Pancreas (tissue), 10 donors: Measurements from ENCODE around the gene YLPM1. TPM values are rescaled to one million over a fixed set of nuclear protein-coding genes. Genes with fewer than 3 reads are reported as not detected.

Experiments used
- ATAC-seq, 4 donors: fragments of 200-7000 bp; cut with Tn5 transposase; one replicate each; pipeline versions ENCODE4 v1.8.0 to v1.9.1; 2020; ENCODE audit warnings: mild to moderate bottlenecking in 4 of 4, moderate library complexity in 4 of 4
- DNase-seq, 6 donors: peaks; one replicate each; pipeline ENCODE4 v3.0.0-alpha.2; 2020
- FAIRE-seq: peaks from 2 replicates; lab custom pipeline; 2012; peaks lifted over from hg19 to GRCh38; lab: Jason Lieb, UNC
- H3K27ac ChIP-seq, 4 donors: fragments of 200-600 bp; sonication (generic); 1 replicate in 3 of 4; 2 replicates in 1 of 4; pipeline versions ENCODE4 v1.5.0 to v1.8.0; 2020
- H3K27me3 ChIP-seq, 4 donors: fragments of 200-600 bp; one replicate each; pipeline ENCODE4 v1.8.0; 2021
- H3K36me3 ChIP-seq, 3 donors: fragments of 200-600 bp; sonication (generic) in 1 of 3; one replicate each; pipeline versions ENCODE4 v1.5.0 to v1.8.0; 2020 to 2021
- H3K4me1 ChIP-seq, 3 donors: fragments of 200-600 bp; one replicate each; pipeline ENCODE4 v1.8.0; 2021
- H3K4me3 ChIP-seq, 4 donors: fragments of 200-600 bp; sonication (generic) in 2 of 4; one replicate each; pipeline versions ENCODE4 v1.5.0 to v1.8.0; 2020 to 2021
- H3K9me3 ChIP-seq, 4 donors: fragments of 200-600 bp; one replicate each; pipeline ENCODE4 v1.8.0; 2021
- WGBS, 2 donors: extraction: QIAGEN DNeasy Blood & Tissue Kit; methylation state at CpG; one replicate each; pipeline ENCODE4 v1.1.7; 2013; 5-methylcytosine and 5-hydroxymethylcytosine counted together
- intact Hi-C, 3 donors: fragments of 100-400 bp; cut with DNase I; formaldehyde crosslinking; loops; one replicate each; pipeline versions ENCODE4 v1.11.1 to v1.14.2; 2022
- polyA plus RNA-seq, 2 donors: library from polyadenylated mRNA; stranded (reverse); fragments of 200-250 nt; gene quantifications; one replicate each; pipeline ENCODE4 v1.2.3, GENCODE V29; 2013
- total RNA-seq, 6 donors: library from RNA; stranded (reverse); fragmentation: NEBNext Ultra II Directional in 4 of 6; extraction: Animal tissue kit (Norgen Biotek cat#: 25700) in 4 of 6; gene quantifications; one replicate each; pipeline versions ENCODE4 v1.2.1 to v1.2.4, GENCODE V29; 2021 to 2023
- TF ChIP-seq, protein P1 (sequence below), 4 donors: fragments of 200-600 bp; sonication (generic) in 3 of 4; IDR thresholded peaks; one replicate each; pipeline versions ENCODE4 v1.5.0 to v1.8.0; 2021; ENCODE audit warnings: antibody characterized with exemption in 4 of 4
- donor health status: healthy with polysubstance abuse.
- donor health status: DM: no; HTN: no; CAD: no; lungs with moderate emphysema.
- donor health status: DM: no; HTN: no; CAD: no.
- donor health status: control.
- donor health status: control.
- donor health status: Bipolar disorder and iron deficiency.
- donor health status: DM: yes; HTN: yes; CAD: no.
- donor health status: DM: no; HTN: no; CAD: no.
- donor health status: DM: no; HTN: no; CAD: no.
- donor health status: DM: yes; HTN: yes; CAD: no.

The YLPM1 gene
- total and polyA plus RNA-seq, 8 donors, result 14.1 to 33.3 (median 24.5) TPM

GRCh38 chr14:74733221-74733620, 29.9 kb upstream of the YLPM1 start:
- 89 to 92% methylated on average over 3 of the region's 3 CpGs for WGBS, 2 donors
- intact Hi-C loops, result no loop called here
- Histone ChIP-seq H3K9me3 (no peaks in the 10 kb centered on the region), H3K4me3 (no peak overlapping the region), H3K27ac (no peak overlapping the region), H3K4me1 (no peaks in the 10 kb centered on the region), H3K27me3 (no peaks in the 10 kb centered on the region), H3K36me3 (peaks cover 0 to 25% (median 0%) of the 10 kb centered on the region in 3 donors)
- FAIRE-seq, result no peak
- no peak for ATAC-seq
- TF ChIP-seq, protein P1, sequence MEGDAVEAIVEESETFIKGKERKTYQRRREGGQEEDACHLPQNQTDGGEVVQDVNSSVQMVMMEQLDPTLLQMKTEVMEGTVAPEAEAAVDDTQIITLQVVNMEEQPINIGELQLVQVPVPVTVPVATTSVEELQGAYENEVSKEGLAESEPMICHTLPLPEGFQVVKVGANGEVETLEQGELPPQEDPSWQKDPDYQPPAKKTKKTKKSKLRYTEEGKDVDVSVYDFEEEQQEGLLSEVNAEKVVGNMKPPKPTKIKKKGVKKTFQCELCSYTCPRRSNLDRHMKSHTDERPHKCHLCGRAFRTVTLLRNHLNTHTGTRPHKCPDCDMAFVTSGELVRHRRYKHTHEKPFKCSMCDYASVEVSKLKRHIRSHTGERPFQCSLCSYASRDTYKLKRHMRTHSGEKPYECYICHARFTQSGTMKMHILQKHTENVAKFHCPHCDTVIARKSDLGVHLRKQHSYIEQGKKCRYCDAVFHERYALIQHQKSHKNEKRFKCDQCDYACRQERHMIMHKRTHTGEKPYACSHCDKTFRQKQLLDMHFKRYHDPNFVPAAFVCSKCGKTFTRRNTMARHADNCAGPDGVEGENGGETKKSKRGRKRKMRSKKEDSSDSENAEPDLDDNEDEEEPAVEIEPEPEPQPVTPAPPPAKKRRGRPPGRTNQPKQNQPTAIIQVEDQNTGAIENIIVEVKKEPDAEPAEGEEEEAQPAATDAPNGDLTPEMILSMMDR (IDR thresholded peaks at IDR 0.05), result no peak
- DNase-seq, result no peak

DNA sequence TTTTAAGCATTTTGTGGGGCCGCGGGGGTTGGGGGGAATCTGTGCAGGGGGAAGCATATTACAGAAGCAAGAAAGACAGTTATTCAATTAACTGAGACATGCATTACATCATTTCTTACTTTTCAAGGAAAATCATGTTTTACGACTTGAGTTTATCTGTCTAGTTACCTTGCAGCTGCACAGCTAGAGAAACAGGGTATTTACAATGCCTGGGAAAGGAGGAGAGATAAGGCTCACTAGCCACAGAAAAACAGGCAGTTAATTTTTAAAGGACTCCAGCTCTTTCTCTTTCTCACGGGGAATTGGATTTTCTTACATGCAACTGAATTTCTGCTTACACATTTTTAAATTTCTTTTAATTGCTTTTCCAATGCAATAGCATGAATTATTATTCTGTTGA, 28.0 kb upstream of the YLPM1 start:
- Histone ChIP-seq H3K9me3 (no peaks in the 10 kb centered on the region), H3K4me3 (no peak overlapping the region), H3K4me1 (no peaks in the 10 kb centered on the region), H3K27ac (no peak overlapping the region), H3K27me3 (no peaks in the 10 kb centered on the region), H3K36me3 (peaks cover 0 to 25% (median 0%) of the 10 kb centered on the region in 3 donors)
- TF ChIP-seq, protein P1 (IDR thresholded peaks at IDR 0.05), result no peak
- intact Hi-C loops, result no loop called here
- no peak for FAIRE-seq
- no peak for ATAC-seq
- WGBS, 2 donors, result 27 to 28% methylated on average over 4 of the region's 4 CpGs
- no peak for DNase-seq

DNA sequence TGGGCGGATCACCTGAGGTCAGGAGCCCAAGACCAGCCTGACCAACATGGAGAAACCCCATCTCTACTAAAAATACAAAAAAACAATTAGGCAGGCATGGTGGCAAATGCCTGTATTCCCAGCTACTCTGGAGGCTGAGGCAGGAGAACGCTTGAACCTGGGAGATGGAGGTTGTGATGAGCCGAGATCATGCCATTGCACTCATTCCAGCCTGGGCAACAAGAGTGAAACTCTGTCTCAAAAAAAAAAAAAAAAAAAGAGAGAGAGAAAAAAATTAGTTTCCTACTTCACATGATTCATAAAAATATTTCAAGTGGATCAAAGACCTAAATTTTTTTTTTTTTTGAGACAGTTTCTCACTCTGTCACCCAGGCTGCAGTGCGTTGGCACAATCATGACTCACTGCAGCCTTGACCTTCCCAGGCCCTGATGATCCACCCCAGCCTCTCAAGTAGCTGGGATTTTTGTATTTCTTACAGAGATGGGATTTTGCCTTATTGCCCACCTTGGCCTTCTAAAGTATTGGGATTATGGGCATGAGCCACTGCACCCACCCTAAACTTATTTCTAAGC, 25.3 kb upstream of the YLPM1 start:
- ATAC-seq, result no peak
- intact Hi-C loops, result no loop called here

GRCh38 chr14:74739293-74740030, 23.7 kb upstream of the YLPM1 start:
- FAIRE-seq (no peak), ATAC-seq (no peak), DNase-seq (no peak)
- H3K36me3 ChIP-seq, result peaks cover 0 to 4% (median 0%) of the 10 kb centered on the region in 3 donors
- H3K4me3 ChIP-seq, result no peak overlapping the region
- intact Hi-C loops, result no loop called here
- H3K4me1 ChIP-seq, result no peaks in the 10 kb centered on the region
- no peak overlapping the region for H3K27ac ChIP-seq
- TF ChIP-seq, protein P1 (IDR thresholded peaks at IDR 0.05), result no peak
- no peaks in the 10 kb centered on the region for H3K27me3 ChIP-seq
- 92 to 96% methylated on average over 8 of the region's 8 CpGs for WGBS, 2 donors
- H3K9me3 ChIP-seq, result no peaks in the 10 kb centered on the region

More for the DNA sequence above, 25.3 kb upstream of the YLPM1 start:
- TF ChIP-seq, protein P1 (IDR thresholded peaks at IDR 0.05), result no peak
- 95 to 99% methylated on average over 4 of the region's 4 CpGs for WGBS, 2 donors
- H3K27me3 ChIP-seq, result no peaks in the 10 kb centered on the region
- H3K27ac ChIP-seq, result no peak overlapping the region
- H3K4me1 ChIP-seq, result no peaks in the 10 kb centered on the region
- H3K36me3 ChIP-seq, result peaks cover 0 to 20% (median 0%) of the 10 kb centered on the region in 3 donors
- DNase-seq (no peak), FAIRE-seq (no peak)
- H3K4me3 ChIP-seq, result no peak overlapping the region
- no peaks in the 10 kb centered on the region for H3K9me3 ChIP-seq

DNA sequence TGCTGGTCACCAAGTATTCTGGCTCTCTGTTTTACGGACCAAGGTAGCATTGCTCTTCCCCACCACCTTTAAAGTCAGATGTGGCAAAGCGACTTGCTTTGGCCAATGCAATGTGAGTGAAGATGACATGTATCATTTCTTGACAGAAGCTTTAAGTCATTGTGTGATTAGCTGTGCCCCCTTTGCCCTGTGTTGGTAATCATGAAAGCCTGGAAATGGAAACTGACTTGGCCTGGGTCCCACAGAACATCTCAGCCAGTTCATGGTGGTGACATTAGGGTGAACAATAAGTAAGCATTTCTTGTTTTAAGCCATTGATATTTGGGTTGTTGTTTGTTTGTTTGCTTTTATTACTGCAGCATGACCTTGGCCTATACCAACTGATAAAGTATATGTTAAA, 15.9 kb upstream of the YLPM1 start:
- Histone ChIP-seq H3K4me3 (no peak overlapping the region), H3K9me3 (no peaks in the 10 kb centered on the region), H3K27ac (no peak overlapping the region), H3K4me1 (no peaks in the 10 kb centered on the region), H3K36me3 (no peaks in the 10 kb centered on the region), H3K27me3 (no peaks in the 10 kb centered on the region)
- 81 to 93% methylated on average over 2 of the region's 2 CpGs for WGBS, 2 donors
- FAIRE-seq (no peak), ATAC-seq (no peak), DNase-seq (no peak)
- TF ChIP-seq, protein P1 (IDR thresholded peaks at IDR 0.05), result no peak
- intact Hi-C loops, result no loop called here
